Subcutaneous abdominal adipose tissue (tissue), 5 donors: Measurements from ENCODE around the gene ARID2.

ENCODE experiments used
- H3K27ac ChIP-seq: one replicate; pipeline ENCODE4 v1.7.0; 2013; ENCODE audit warnings: low read depth, mild to moderate bottlenecking, inconsistent platforms, low read length, moderate library complexity
- H3K27me3 ChIP-seq, 5 donors: one replicate each; pipeline ENCODE4 v1.7.0; 2013; ENCODE audit warnings: low read length in 5 of 5, inconsistent platforms in 1 of 5; ENCODE audit not compliant: control insufficient read depth in 5 of 5, insufficient read depth in 4 of 5
- H3K36me3 ChIP-seq, 5 donors: one replicate each; pipeline ENCODE4 v1.7.0; 2013; ENCODE audit warnings: low read length in 5 of 5; ENCODE audit not compliant: control insufficient read depth in 5 of 5, insufficient read depth in 5 of 5
- H3K4me1 ChIP-seq, 5 donors: one replicate each; pipeline ENCODE4 v1.7.0; 2013; ENCODE audit warnings: low read length in 5 of 5, mild to moderate bottlenecking in 3 of 5, moderate library complexity in 1 of 5; ENCODE audit not compliant: control insufficient read depth in 5 of 5, insufficient read depth in 5 of 5
- H3K4me3 ChIP-seq, 5 donors: one replicate each; pipeline ENCODE4 v1.7.0; 2013; ENCODE audit warnings: low read length in 5 of 5, low read depth in 1 of 5
- H3K9ac ChIP-seq, 5 donors: one replicate each; pipeline ENCODE4 v1.7.0; 2013; ENCODE audit warnings: low read length in 5 of 5, mild to moderate bottlenecking in 4 of 5, moderate library complexity in 3 of 5
- H3K9me3 ChIP-seq, 5 donors: one replicate each; pipeline ENCODE4 v1.7.0; 2013; ENCODE audit warnings: low read length in 5 of 5; ENCODE audit not compliant: control insufficient read depth in 5 of 5
- donor health status: healthy.
- donor health status: healthy.
- donor health status: healthy.
- donor health status: healthy.
- donor health status: healthy.

ARID2 gene

DNA sequence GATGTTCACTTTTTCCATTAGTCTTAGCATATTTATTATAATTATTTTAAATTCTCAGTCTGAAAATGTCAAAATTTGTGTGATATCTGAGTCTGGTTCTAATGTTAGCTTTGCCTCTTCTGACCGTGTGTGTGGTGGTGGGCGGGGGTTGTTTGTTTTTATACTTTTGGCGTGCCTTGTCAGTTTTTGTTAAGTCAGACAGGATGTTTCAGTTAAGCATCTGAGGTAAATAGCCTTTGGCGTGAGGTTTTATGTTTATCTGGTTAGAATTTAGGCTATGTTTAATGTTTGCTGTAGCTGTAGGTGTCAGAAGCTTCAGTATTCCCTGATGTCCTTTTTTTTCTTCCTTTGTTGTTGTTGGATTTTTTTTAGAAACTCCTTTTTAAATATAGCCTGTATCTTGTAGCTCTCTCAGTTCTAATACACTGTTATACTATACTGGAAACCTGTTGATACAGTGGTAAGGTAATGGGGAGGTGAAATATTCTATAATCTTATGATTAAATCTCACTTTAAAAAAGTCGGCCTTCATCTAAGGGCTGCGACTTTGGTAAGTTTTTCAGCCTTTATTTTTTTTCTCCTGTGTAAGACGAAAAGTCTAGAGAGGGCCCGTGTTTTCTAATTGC, 149.2 kb downstream of the ARID2 start:
- H3K4me1 ChIP-seq: peaks cover 0 to 3% (median 0%) of the 10 kb centered on the region in 5 donors
- no peak overlapping the region for H3K4me3 ChIP-seq
- H3K9me3 ChIP-seq: peaks cover 0 to 6% (median 3%) of the 10 kb centered on the region in 5 donors
- H3K27me3 ChIP-seq: no peaks in the 10 kb centered on the region
- H3K9ac ChIP-seq: peak overlapping the region in 2 of 5 donors; percentile 30 to 44
- H3K27ac ChIP-seq: peak overlapping the region; percentile 39
- H3K36me3 ChIP-seq: peaks cover 18 to 48% (median 28%) of the 10 kb centered on the region in 5 donors

DNA sequence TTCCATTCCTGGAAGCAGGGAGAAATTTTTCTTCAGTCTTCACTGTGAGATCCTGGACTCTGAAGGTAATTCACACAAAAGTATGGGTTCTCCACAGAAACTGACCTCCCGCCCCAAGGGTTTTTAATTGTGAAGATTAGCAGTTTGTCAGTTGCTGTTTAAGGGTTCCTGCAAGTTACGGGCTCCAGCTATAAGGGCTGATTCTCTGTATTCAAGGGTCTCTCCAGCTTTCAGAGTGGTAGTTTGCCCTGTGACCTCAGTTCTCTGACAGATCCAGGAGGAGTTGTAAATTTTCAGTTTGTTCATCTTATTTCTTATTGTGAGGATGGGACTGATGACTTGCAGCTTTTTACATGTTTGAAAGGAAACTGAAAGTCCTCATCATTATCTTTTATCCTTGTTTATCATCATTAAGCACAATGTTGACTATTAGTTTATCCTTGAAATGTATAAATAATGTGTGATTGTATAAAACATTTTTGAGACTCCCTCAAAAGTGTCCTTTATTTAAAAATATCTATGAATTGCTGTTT, 149.9 kb downstream of the ARID2 start:
- H3K4me3 ChIP-seq: no peak overlapping the region
- H3K27ac ChIP-seq: peak overlapping the region; percentile 39
- H3K4me1 ChIP-seq: peaks cover 0 to 3% (median 0%) of the 10 kb centered on the region in 5 donors
- peaks cover 0 to 6% (median 3%) of the 10 kb centered on the region in 5 donors for H3K9me3 ChIP-seq
- H3K9ac ChIP-seq: peak overlapping the region in 1 of 5 donors; percentile 30
- peaks cover 15 to 41% (median 22%) of the 10 kb centered on the region in 5 donors for H3K36me3 ChIP-seq
- no peaks in the 10 kb centered on the region for H3K27me3 ChIP-seq

DNA sequence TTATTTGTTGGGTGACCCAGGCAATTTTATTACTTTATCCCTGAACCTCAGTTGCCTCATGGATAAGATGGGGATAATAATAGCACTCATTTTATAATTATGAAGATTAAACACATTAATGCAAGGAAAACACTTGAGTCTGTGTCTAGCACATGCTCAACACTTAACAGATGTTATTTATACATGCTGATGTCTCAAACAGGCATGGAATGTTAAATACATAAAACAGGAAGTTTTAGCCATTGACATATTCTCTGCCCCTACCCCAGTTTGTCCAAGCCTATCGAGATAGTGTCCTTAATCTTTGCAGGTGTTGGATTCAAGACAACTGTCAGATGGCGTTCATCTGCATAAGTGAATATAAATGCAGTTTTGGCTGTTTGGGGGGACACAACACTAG, 151.0 kb downstream of the ARID2 start:
- Histone ChIP-seq H3K9me3 (no peaks in the 10 kb centered on the region), H3K4me3 (no peak overlapping the region), H3K9ac (no peak overlapping the region), H3K27ac (no peak overlapping the region), H3K27me3 (no peaks in the 10 kb centered on the region), H3K4me1 (peaks cover 0 to 3% (median 0%) of the 10 kb centered on the region in 5 donors), H3K36me3 (peaks cover 7 to 32% (median 17%) of the 10 kb centered on the region in 5 donors)

- no peaks in the 10 kb centered on the region for H3K9me3 ChIP-seq
- H3K4me1 ChIP-seq: peaks cover 0 to 3% (median 0%) of the 10 kb centered on the region in 5 donors
- no peak overlapping the region for H3K9ac ChIP-seq
- H3K36me3 ChIP-seq: peaks cover 3 to 28% (median 12%) of the 10 kb centered on the region in 5 donors
- no peaks in the 10 kb centered on the region for H3K27me3 ChIP-seq
- no peak overlapping the region for H3K4me3 ChIP-seq
- H3K27ac ChIP-seq: no peak overlapping the region
These were observed 153.7 kb downstream of the ARID2 start for GRCh38 chr12:45883187-45883586.

DNA sequence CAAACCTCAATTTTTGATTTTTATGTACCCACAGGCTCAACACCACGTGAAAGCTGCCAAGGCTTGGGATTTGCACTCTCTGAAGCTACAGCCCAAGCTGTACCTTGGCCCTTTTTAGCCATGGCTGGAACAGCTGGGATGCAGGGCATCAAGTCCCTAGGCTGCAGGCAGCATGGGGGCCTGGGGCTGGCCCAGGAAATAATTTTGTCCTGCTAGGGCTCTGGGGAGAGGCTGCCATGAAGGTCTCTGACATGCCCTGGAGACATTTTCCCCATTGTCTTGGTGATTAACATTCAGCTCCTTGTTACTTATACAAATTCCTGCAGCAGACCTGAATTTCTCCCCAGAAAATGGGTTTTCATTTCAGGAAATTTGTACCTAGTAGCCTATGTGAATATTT, 157.2 kb downstream of the ARID2 start:
- H3K4me3 ChIP-seq: no peak overlapping the region
- no peaks in the 10 kb centered on the region for H3K9me3 ChIP-seq
- H3K4me1 ChIP-seq: no peaks in the 10 kb centered on the region
- H3K27me3 ChIP-seq: no peaks in the 10 kb centered on the region
- H3K9ac ChIP-seq: no peak overlapping the region
- peaks cover 3 to 19% (median 9%) of the 10 kb centered on the region in 5 donors for H3K36me3 ChIP-seq
- no peak overlapping the region for H3K27ac ChIP-seq

- Histone ChIP-seq H3K27ac (no peak overlapping the region), H3K4me3 (no peak overlapping the region), H3K9me3 (no peaks in the 10 kb centered on the region), H3K36me3 (peaks cover 10 to 20% (median 15%) of the 10 kb centered on the region in 5 donors), H3K27me3 (no peaks in the 10 kb centered on the region), H3K9ac (no peak overlapping the region), H3K4me1 (no peaks in the 10 kb centered on the region)
These were observed 158.0 kb downstream of the ARID2 start for GRCh38 chr12:45887544-45887943.

GRCh38 chr12:45890276-45890675, 160.8 kb downstream of the ARID2 start:
- no peak overlapping the region for H3K27ac ChIP-seq
- H3K4me1 ChIP-seq: no peaks in the 10 kb centered on the region
- peaks cover 31 to 45% (median 37%) of the 10 kb centered on the region in 5 donors for H3K36me3 ChIP-seq
- H3K9me3 ChIP-seq: no peaks in the 10 kb centered on the region
- no peaks in the 10 kb centered on the region for H3K27me3 ChIP-seq
- no peak overlapping the region for H3K4me3 ChIP-seq
- H3K9ac ChIP-seq: no peak overlapping the region

GRCh38 chr12:45893240-45893639, 163.7 kb downstream of the ARID2 start:
- Histone ChIP-seq H3K27me3 (no peaks in the 10 kb centered on the region), H3K9me3 (no peaks in the 10 kb centered on the region), H3K36me3 (peaks cover 38 to 58% (median 40%) of the 10 kb centered on the region in 5 donors), H3K27ac (no peak overlapping the region), H3K4me3 (no peak overlapping the region), H3K9ac (no peak overlapping the region), H3K4me1 (no peaks in the 10 kb centered on the region)

DNA sequence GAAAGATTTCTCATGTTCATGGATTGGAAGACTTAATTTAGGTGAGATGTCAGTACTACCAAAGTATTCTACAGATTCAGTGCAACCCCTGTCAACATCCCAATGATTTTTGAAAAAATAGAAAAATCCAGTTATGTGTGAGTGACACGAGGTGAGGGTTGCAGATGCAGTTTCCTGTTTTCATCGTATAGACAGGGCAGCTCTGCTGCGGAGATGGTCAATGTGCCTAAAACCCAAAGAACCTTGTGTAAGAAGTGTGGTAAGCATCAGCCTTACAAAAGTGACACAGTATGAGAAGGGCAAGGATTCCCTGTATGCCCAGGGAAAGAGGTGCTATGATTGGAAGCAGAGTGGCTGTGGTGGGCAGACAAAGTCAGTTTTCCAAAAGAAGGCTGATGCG, 166.5 kb downstream of the ARID2 start:
- Histone ChIP-seq H3K27me3 (no peaks in the 10 kb centered on the region), H3K27ac (no peak overlapping the region), H3K9me3 (no peaks in the 10 kb centered on the region), H3K4me3 (no peak overlapping the region), H3K9ac (no peak overlapping the region), H3K36me3 (peaks cover 39 to 67% (median 43%) of the 10 kb centered on the region in 5 donors), H3K4me1 (no peaks in the 10 kb centered on the region)

DNA sequence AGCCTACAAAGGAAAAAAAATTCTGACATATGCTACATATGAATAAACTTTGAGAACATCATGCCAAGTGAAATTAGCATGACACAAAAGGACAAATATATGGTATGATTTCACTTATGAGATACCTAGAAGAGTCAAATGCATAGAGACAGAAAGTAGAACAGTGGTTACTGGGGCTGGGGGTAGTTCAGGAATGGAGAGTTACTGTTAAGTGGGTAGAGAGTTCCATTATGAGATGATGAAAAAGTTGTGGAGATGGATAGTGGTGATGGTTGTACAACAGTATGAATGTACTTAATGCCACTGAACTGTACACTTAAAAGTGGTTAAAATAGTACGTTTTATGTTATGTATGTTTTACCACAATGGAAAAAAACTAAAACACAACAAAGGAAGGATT, 168.6 kb downstream of the ARID2 start:
- Histone ChIP-seq H3K9me3 (no peaks in the 10 kb centered on the region), H3K27me3 (no peaks in the 10 kb centered on the region), H3K36me3 (peaks cover 28 to 54% (median 32%) of the 10 kb centered on the region in 5 donors), H3K4me3 (no peak overlapping the region), H3K9ac (no peak overlapping the region), H3K27ac (no peak overlapping the region), H3K4me1 (no peaks in the 10 kb centered on the region)
